Fibroblast of lung (primary cell): ENCODE results near the gene PTPN13. TPM values are rescaled to one million over a fixed set of nuclear protein-coding genes. Genes with fewer than 3 reads are reported as not detected.

Experiments
- DNase-seq, 2 donors: peaks; one replicate each; pipeline versions ENCODE4 v3.0.0 to v3.0.0-alpha.2; 2010; ENCODE audit warnings: low read depth in 2 of 2
- H2AFZ ChIP-seq: 2 replicates; pipeline ENCODE4 v1.5.1; 2012; ENCODE audit warnings: low read length, control low read depth, inconsistent platforms
- H3K27ac ChIP-seq: 2 replicates; pipeline ENCODE4 v1.5.1; 2011; ENCODE audit warnings: low read length, control low read depth; ENCODE audit not compliant: insufficient read depth
- H3K27me3 ChIP-seq: 2 replicates; pipeline ENCODE4 v1.5.1; 2011; ENCODE audit warnings: mild to moderate bottlenecking, low read length; ENCODE audit not compliant: control insufficient read depth, insufficient read depth
- H3K36me3 ChIP-seq: 2 replicates; pipeline ENCODE4 v1.5.1; 2011; ENCODE audit warnings: low read length; ENCODE audit not compliant: control insufficient read depth, insufficient read depth
- H3K4me1 ChIP-seq: 2 replicates; pipeline ENCODE4 v1.5.1; 2011; ENCODE audit warnings: low read length; ENCODE audit not compliant: control insufficient read depth, insufficient read depth; ENCODE audit errors: extremely low read depth
- H3K4me2 ChIP-seq: 2 replicates; pipeline ENCODE4 v1.5.1; 2011; ENCODE audit warnings: low read length, control low read depth; ENCODE audit not compliant: insufficient read depth; ENCODE audit errors: extremely low read depth
- H3K4me3 ChIP-seq, 4 experiments: fragments of 200-600 bp in 1 of 4; sonication (generic) in 1 of 4; replicated peaks in 1 of 4; 2 replicates each; pipeline ENCODE4 v1.5.1; 2011 to 2016; ENCODE audit warnings: low read length in 4 of 4, low read depth in 3 of 4, mild to moderate bottlenecking in 3 of 4, control low read depth in 2 of 4, inconsistent platforms in 1 of 4, mixed read lengths in 1 of 4; ENCODE audit not compliant: insufficient read depth in 1 of 4; ENCODE audit errors: control extremely low read depth in 1 of 4
- H3K79me2 ChIP-seq: 2 replicates; pipeline ENCODE4 v1.5.1; 2012; ENCODE audit warnings: mild to moderate bottlenecking, low read length, inconsistent platforms; ENCODE audit not compliant: control insufficient read depth, insufficient read depth
- H3K9ac ChIP-seq: 2 replicates; pipeline ENCODE4 v1.5.1; 2011; ENCODE audit warnings: mild to moderate bottlenecking, low read length, control low read depth; ENCODE audit not compliant: insufficient read depth
- H3K9me3 ChIP-seq: 2 replicates; pipeline ENCODE4 v1.5.1; 2012; ENCODE audit warnings: low read depth, low read length; ENCODE audit not compliant: control insufficient read depth, insufficient read depth
- H4K20me1 ChIP-seq: 2 replicates; pipeline ENCODE4 v1.5.1; 2011; ENCODE audit warnings: low read length; ENCODE audit not compliant: control insufficient read depth, insufficient read depth; ENCODE audit errors: extremely low read depth
- CTCF ChIP-seq, 2 donors: IDR thresholded peaks in 1 of 2; conservative IDR thresholded peaks in 1 of 2; 1 replicate in 1 of 2; 2 replicates in 1 of 2; pipeline ENCODE4 v1.5.1; 2011 to 2012; ENCODE audit warnings: low read length in 2 of 2, control low read depth in 1 of 2, inconsistent platforms in 1 of 2, low read depth in 1 of 2, mild to moderate bottlenecking in 1 of 2
- EZH2 ChIP-seq: IDR thresholded peaks from 2 replicates; pipeline ENCODE4 v1.5.1; 2012; ENCODE audit warnings: low read length, control low read depth, mild to moderate bottlenecking; ENCODE audit errors: missing control alignments
- polyA plus RNA-seq, 2 donors: library from polyadenylated mRNA; depleted of rRNA in 1 of 2; stranded (reverse) in 1 of 2; unstranded in 1 of 2; fragments of >200 nt; gene quantifications; 2 replicates each; pipeline ENCODE4 v1.2.1, GENCODE V29; 2011 to 2012; ENCODE audit warnings: missing spikeins in 1 of 2
- total RNA-seq: library from RNA; depleted of rRNA; stranded (reverse); fragments of >200 nt; gene quantifications from 2 replicates; pipeline ENCODE4 v1.2.1, GENCODE V29; 2014

PTPN13 gene
- total and polyA plus RNA-seq, 2 donors (not counting 1 experiment from before 2014, with no cell fraction given) = 16.5 to 136 TPM

GRCh38 chr4:86749121-86749520, 155.0 kb downstream of the PTPN13 start:
- H3K36me3 ChIP-seq = no peaks in the 10 kb centered on the region
- H3K79me2 ChIP-seq = no peaks in the 10 kb centered on the region
- H3K27ac ChIP-seq = no peak overlapping the region
- no peaks in the 10 kb centered on the region for H4K20me1 ChIP-seq
- H3K9ac ChIP-seq = no peak overlapping the region
- no peak for DNase-seq
- no peaks in the 10 kb centered on the region for H3K27me3 ChIP-seq
- H3K4me3 ChIP-seq = no peak overlapping the region
- TF ChIP-seq CTCF (conservative IDR thresholded peaks at IDR 0.05 in 1 of 2, IDR thresholded peaks at IDR 0.05 in 1 of 2; ENCODE audit: low read depth in 1 of 2, low read length in 2 of 2) (no peak), EZH2 (no peak)
- H2AFZ ChIP-seq = no peak overlapping the region
- H3K4me2 ChIP-seq = no peak overlapping the region
- no peaks in the 10 kb centered on the region for H3K9me3 ChIP-seq
- no peaks in the 10 kb centered on the region for H3K4me1 ChIP-seq

- no peak overlapping the region for H2AFZ ChIP-seq
- no peaks in the 10 kb centered on the region for H3K4me1 ChIP-seq
- H3K4me2 ChIP-seq = no peak overlapping the region
- no peaks in the 10 kb centered on the region for H3K79me2 ChIP-seq
- H3K27me3 ChIP-seq = no peaks in the 10 kb centered on the region
- H3K27ac ChIP-seq = no peak overlapping the region
- no peaks in the 10 kb centered on the region for H3K36me3 ChIP-seq
- DNase-seq = no peak
- H3K9ac ChIP-seq = no peak overlapping the region
- H3K4me3 ChIP-seq = no peak overlapping the region
- H4K20me1 ChIP-seq = no peaks in the 10 kb centered on the region
- no peak for TF ChIP-seq CTCF (conservative IDR thresholded peaks at IDR 0.05 in 1 of 2, IDR thresholded peaks at IDR 0.05 in 1 of 2; ENCODE audit: low read depth in 1 of 2, low read length in 2 of 2)
- no peaks in the 10 kb centered on the region for H3K9me3 ChIP-seq
Measured at GRCh38 chr4:86755388-86755787, 161.3 kb downstream of the PTPN13 start.

- Histone ChIP-seq H3K4me1 (no peaks in the 10 kb centered on the region), H3K4me2 (no peak overlapping the region), H3K9me3 (no peaks in the 10 kb centered on the region), H4K20me1 (no peaks in the 10 kb centered on the region), H3K27me3 (no peaks in the 10 kb centered on the region), H3K9ac (no peak overlapping the region), H3K36me3 (no peaks in the 10 kb centered on the region), H3K27ac (no peak overlapping the region), H3K79me2 (no peaks in the 10 kb centered on the region), H3K4me3 (no peak overlapping the region), H2AFZ (no peak overlapping the region)
- DNase-seq = no peak
- TF ChIP-seq CTCF (conservative IDR thresholded peaks at IDR 0.05 in 1 of 2, IDR thresholded peaks at IDR 0.05 in 1 of 2; ENCODE audit: low read depth in 1 of 2, low read length in 2 of 2) (no peak), EZH2 (no peak)
Measured at GRCh38 chr4:86757468-86757867, 163.4 kb downstream of the PTPN13 start.
